Skeletal muscle cell (primary cell): Measurements from ENCODE around the gene CRYM.

Experiments used
- DNase-seq: peaks from one replicate; pipeline ENCODE4 v3.0.0-alpha.2; 2010; ENCODE audit warnings: low read depth
- H3K4me3 ChIP-seq: 2 replicates; pipeline ENCODE4 v1.5.1; 2011; ENCODE audit warnings: low read depth, mild to moderate bottlenecking, control low read depth, low read length, moderate library complexity

CRYM gene

GRCh38 chr16:21218153-21218552, 59.9 kb downstream of the CRYM start:
- DNase-seq: no peak
- no peak overlapping the region for H3K4me3 ChIP-seq

- no peak overlapping the region for H3K4me3 ChIP-seq
- DNase-seq: no peak
These were observed 61.0 kb downstream of the CRYM start for GRCh38 chr16:21217121-21217520.

GRCh38 chr16:21214086-21214485, 64.0 kb downstream of the CRYM start:
- H3K4me3 ChIP-seq: no peak overlapping the region
- no peak for DNase-seq

- DNase-seq: no peak
- H3K4me3 ChIP-seq: no peak within 1 kb of the TSS
These were observed 66.6 kb downstream of the CRYM start, which contains the start of gene ZP2 for GRCh38 chr16:21211486-21211885. ZP2 (minus strand) TSS chr16:21211574; CDS start chr16:21211547, 27 bp downstream.
